ENCODE measurements around the gene GRB7.
"Not testable (repeated sequence)": the region's sequence is repeated elsewhere in the genome, so short reads cannot be mapped to it uniquely, and the experiment has no call there.

GRB7 gene

GRCh38 chr17:39737760-39738567, at the start of gene GRB7:
Gene GRB7, plus strand, starts transcription at chr17:39737938. Its CDS starts 4,364 bp downstream, at chr17:39742302.
- FAIRE-seq (no peak), DNase-seq (ENCODE audit: low spot score) (no peak)

DNA sequence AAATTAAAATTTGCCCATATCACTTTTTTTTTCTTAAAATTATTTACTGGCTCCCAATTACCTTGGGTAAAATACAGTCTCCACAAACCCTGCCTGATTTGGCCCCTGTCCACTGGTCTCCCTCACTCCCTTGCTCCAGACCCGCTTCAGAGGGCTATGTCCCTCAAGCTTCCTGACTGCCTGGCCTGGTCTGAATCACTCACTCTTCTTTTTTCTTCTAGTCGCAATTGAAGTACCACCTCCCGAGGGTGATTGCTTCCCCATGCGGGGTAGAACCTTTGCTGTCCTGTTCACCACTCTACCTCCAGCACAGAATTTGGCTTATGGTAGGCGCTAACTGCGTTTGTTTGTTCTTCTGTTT, 49.3 kb upstream of the GRB7 start:
- FAIRE-seq: no peak
- DNase-seq (ENCODE audit: low spot score): no peak

GRCh38 chr17:39688945-39689344, 48.8 kb upstream of the GRB7 start:
- no peak for FAIRE-seq
- DNase-seq (ENCODE audit: low spot score): no peak

DNA sequence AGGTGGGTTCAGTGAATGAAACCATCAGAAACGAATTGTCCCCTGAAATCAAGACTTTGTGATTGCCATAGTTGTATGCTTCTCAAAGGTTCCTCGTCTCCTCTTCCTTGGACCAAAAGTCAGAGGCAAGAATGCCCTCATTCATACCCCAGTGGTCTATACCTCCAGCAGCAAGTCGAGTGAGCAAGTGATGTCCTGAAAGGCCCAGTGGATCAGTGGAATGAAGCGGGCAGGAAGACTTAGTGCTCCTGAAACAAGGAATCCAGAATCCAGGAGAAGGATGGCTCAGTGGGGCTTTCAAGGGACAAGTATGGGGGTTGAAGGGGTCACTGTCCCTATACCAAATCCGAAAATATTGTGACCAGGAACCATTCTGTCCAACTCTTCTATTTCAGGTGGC, 43.1 kb upstream of the GRB7 start:
- FAIRE-seq (no peak), DNase-seq (ENCODE audit: low spot score) (no peak)

GRCh38 chr17:39695089-39695474, 42.7 kb upstream of the GRB7 start:
- DNase-seq (ENCODE audit: low spot score): no peak
- FAIRE-seq: no peak

GRCh38 chr17:39696731-39697130, 41.0 kb upstream of the GRB7 start:
- DNase-seq (ENCODE audit: low spot score) (no peak), FAIRE-seq (no peak)

GRCh38 chr17:39697961-39698360, 39.8 kb upstream of the GRB7 start:
- FAIRE-seq (no peak), DNase-seq (ENCODE audit: low spot score) (no peak)

GRCh38 chr17:39699157-39699817, 38.5 kb upstream of the GRB7 start:
- not testable (repeated sequence) for DNase-seq (ENCODE audit: low spot score); FAIRE-seq

GRCh38 chr17:39699818-39700147, 38.0 kb upstream of the GRB7 start, which contains the start of gene ERBB2:
Gene ERBB2, plus strand, starts transcription at chr17:39700064. Its CDS starts 175 bp downstream, at chr17:39700239.
- peak; percentile 63 for FAIRE-seq
- DNase-seq (ENCODE audit: low spot score): peak; percentile 85

DNA sequence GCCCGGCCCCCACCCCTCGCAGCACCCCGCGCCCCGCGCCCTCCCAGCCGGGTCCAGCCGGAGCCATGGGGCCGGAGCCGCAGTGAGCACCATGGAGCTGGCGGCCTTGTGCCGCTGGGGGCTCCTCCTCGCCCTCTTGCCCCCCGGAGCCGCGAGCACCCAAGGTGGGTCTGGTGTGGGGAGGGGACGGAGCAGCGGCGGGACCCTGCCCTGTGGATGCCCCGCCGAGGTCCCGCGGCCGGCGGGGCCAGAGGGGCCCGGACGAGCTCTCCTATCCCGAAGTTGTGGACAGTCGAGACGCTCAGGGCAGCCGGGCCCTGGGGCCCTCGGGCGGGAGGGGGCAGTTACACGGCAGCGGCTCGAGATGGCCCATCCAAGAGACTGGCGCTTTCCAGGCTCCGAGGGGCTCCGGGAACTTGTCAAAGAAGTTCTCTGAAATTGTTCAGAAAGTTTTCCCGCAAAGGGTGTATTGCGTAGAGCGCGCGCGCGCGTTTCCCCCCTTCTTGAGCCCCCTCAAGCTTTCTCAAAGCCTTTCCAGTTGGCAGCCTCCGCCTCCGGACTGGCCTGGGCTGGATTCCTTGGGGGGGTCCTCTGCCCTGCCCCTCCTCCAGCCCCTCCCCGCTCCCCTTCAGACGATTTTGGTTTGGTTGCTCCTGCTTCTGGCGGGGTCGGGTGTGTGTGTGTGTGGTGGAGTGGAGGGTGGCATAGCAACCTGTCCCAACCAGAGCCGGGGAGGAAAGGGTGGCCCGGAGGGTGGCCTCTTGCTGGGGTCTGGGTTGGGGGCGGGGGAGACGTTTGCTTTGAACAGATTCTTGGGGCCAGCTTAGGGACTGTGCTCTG, 37.4 kb upstream of the GRB7 start:
- DNase-seq (ENCODE audit: low spot score): peak; percentile 57
- FAIRE-seq: no peak

DNA sequence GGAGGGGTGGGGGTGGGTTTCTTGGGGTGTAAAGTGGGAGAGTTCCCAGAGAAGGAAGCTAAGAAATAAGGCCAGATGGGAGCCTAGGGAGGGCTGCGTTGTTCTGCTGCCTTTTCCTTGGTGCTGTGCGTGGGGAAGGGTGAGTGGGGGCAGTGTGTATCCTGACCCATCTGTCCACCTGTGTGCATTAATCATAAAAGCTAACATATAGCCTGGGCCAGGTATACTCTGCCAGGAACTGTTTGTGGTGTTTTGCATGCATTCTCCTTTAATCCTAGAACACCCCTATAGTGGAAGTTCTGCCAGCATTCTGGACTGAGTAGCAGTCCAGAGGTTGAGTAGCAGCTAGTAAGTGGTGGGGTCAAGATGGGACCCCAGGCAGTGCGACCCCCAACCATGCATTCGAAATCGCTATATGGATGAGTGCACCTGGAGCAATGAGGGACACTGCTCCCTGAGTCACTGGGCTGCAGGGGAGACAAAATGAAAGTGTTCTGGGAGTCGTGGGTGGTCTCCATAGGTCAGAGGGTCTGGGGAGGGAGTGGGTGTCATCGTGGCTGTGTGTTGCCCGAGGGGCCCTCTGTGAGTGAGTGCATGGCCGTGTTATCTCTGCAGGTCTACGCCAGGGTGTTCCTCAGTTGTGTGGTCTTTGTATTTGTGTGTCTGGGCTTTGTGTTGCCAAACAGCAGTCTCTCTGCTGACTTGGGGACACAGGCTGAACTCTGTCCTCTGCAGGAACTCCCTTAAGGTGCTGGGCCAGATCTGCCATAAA, 36.5 kb upstream of the GRB7 start:
- DNase-seq (ENCODE audit: low spot score): no peak
- FAIRE-seq: no peak

DNA sequence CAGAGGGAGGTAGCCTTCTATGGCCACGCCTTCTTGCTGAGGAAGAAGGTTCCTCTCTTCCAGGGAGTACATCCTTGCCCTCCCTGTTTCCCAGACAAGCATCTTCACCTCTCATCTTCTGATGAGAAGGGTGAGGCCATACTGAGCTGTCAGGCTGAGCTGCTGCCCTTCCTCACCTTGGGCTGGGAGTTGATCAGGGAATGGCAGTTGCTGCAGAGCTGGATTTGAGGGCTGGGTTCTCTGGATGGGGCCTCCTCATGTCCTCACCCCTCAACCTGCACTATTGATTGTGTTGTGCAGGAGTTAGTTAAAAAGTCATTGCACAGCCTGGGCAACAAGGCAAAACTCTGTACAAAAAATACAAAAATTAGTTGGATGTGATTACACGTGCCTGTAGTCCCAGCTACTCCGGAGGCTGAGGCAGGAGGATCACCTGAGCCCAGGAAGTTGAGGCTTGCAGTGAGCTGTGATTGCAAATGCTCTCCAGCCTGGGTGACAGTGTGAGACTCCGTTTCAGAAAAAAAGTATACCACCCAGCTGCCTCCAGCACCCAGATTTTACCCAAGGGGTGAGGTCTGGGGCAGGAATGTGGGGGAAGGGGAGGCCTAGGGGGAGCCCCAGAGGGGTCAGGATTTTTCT, 35.8 kb upstream of the GRB7 start:
- no peak for FAIRE-seq

GRCh38 chr17:39702901-39703893, 34.5 kb upstream of the GRB7 start:
- FAIRE-seq: no peak

More for the DNA sequence above, 35.8 kb upstream of the GRB7 start:
- no peak for DNase-seq (ENCODE audit: low spot score)

DNA sequence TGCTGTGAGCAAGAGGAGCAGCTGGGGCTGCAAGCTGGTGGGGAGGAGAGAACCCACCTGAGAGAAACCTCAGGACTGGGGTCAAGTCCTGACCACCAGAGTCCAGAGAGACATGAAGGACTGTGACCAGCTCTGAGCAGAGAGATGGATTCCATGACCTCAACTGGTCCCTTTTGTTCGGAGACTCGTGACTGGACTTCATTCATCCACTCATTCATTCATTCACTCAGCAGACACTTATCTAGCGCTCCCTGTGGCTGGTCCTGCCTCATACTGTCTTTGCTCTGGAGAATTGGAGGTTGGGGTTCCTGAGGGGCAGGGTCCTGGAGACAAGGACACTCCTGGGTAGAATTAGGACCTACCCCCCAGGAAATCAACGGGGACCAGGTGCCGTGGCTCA, 33.8 kb upstream of the GRB7 start:
- DNase-seq (ENCODE audit: low spot score) (no peak), FAIRE-seq (no peak)

More at GRCh38 chr17:39702901-39703893, 34.5 kb upstream of the GRB7 start:
- no peak for DNase-seq (ENCODE audit: low spot score)

DNA sequence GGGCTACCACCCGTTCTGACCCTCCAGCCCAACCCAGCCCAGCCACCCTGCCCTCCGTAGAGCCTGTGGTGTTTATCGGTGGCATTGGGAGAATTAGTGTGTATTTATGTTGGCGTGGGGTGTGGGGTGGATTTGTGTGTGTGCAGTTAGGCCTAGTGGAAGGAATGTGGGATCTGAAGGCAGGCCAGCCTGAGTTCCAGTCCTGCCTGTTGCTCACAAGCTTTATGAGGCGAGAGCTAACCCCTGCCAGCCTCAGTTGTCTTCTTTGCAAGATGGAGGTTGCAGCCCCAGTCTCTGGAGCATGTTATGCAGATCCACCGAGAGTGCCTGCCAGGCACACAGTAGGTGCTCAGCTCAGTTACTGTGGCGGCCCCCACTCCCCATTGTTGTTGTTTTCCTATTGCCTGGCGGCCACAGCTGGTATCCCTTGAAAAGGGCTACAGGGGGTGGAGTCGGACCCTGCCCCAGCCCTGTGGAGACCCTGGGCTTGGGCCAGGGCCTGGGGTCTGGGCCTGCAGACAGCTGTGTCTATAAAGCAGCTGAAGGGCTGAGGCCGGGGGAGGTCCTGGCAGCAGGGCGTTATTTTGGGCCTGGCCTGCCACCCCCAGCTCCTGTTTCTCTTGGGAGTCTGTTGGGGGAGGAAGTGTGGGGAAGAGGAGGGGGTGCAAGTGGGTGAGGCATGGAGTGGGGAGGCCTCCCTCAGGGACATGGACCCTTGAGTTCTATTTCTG, 32.8 kb upstream of the GRB7 start:
- no peak for DNase-seq (ENCODE audit: low spot score)
- FAIRE-seq: no peak

GRCh38 chr17:39705786-39706348, 31.9 kb upstream of the GRB7 start:
- DNase-seq (ENCODE audit: low spot score) (no peak), FAIRE-seq (no peak)

DNA sequence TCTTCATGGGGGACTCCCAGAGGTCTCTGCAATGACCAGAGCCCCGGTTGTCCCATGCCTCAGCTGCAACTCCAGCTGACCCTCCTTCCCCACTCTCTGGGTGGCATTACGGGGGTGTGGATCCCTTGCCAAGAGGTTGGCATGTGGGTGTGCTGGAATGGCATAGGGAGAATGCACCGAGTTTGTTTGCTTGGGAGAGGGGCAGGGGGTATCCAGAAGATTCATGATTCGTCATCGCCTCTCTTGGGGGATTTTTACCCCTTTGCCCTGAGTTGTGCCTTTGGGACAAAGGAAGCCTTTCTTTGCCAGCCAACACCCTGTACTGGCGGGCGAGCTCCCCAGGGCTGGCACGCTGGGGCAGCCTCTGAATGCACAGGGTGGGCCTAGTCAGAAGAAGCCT, 31.4 kb upstream of the GRB7 start:
- DNase-seq (ENCODE audit: low spot score): no peak
- no peak for FAIRE-seq

GRCh38 chr17:39706921-39707337, 30.8 kb upstream of the GRB7 start:
- FAIRE-seq (no peak), DNase-seq (ENCODE audit: low spot score) (no peak)
